Neural cell (in vitro differentiated cells): ENCODE measurements around the gene METRN.

Source experiments
- EP300 ChIP-seq: fragments of 450-650 bp; conservative IDR thresholded peaks from 2 replicates; pipeline ENCODE4 v1.6.1; 2014; ENCODE audit warnings: antibody characterized with exemption, mild to moderate bottlenecking, moderate library complexity; ENCODE audit not compliant: poor library complexity, severe bottlenecking
- EZH2 ChIP-seq: fragments of 200-600, 300-800 bp; shearing (Covaris generic), sonication (generic); IDR thresholded peaks from 2 replicates; pipeline ENCODE4 v1.6.1; 2014; ENCODE audit warnings: antibody characterized with exemption, low read length, borderline replicate concordance, mild to moderate bottlenecking; ENCODE audit not compliant: insufficient read depth, poor library complexity, severe bottlenecking
- MXI1 ChIP-seq: fragments of 450-650 bp; conservative IDR thresholded peaks from 2 replicates; pipeline ENCODE4 v1.6.1; 2014; ENCODE audit warnings: antibody characterized with exemption, mild to moderate bottlenecking; ENCODE audit not compliant: poor library complexity, severe bottlenecking
- POLR2AphosphoS5 ChIP-seq: IDR thresholded peaks from 2 replicates; pipeline ENCODE4 v1.6.1; 2012
- RAD21 ChIP-seq: fragments of 450-650 bp; conservative IDR thresholded peaks from 2 replicates; pipeline ENCODE4 v1.6.1; 2014; ENCODE audit warnings: antibody characterized with exemption, mild to moderate bottlenecking, moderate library complexity
- SMC3 ChIP-seq: fragments of 450-650 bp; conservative IDR thresholded peaks from 2 replicates; pipeline ENCODE4 v1.6.1; 2014; ENCODE audit warnings: antibody characterized with exemption, mild to moderate bottlenecking, moderate library complexity; ENCODE audit not compliant: poor library complexity
- TAF1 ChIP-seq: IDR thresholded peaks from 2 replicates; pipeline ENCODE4 v1.6.1; 2012; ENCODE audit warnings: low read depth
- TF ChIP-seq, protein P1 (sequence below): fragments of 450-650 bp; IDR thresholded peaks from 2 replicates; pipeline ENCODE4 v1.5.1; 2014; ENCODE audit warnings: antibody characterized with exemption, mild to moderate bottlenecking, moderate library complexity; ENCODE audit not compliant: poor library complexity, severe bottlenecking
- TF ChIP-seq, protein P2 (sequence below): IDR thresholded peaks from 2 replicates; pipeline ENCODE4 v1.6.1; 2012; ENCODE audit warnings: borderline replicate concordance

DNA sequence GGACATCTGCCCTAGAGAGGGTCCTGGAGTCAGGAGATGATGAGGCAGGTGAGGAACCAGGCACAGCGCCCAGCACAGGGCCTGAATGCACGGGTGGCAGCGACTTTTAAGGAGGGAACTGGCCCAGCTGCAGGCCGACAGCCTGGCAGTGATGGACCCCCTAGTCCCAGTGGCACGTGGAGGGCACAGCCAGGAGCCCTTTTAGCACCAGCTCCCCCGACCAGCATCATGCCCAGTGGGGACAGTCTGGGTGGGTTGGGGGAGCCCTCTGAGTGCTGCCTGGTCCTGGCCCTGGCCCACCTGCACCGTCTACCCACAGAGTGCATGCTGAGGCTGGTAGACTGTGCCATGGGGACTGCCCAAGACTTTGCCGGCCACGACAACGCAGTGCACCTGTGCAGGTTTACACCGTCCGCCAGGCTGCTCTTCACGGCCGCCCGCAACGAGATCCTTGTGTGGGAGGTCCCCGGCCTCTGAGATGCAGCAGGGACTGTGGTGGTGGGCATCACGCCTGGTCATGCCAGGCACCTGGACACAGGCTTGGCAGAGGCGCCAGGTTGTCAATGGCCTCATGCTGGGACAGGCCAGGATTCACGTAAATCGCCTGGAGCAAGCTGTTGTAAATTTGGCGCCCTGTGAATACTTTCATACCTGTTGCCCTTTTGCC is 47.7 kb upstream of the METRN start:
- no peak for TF ChIP-seq EP300
- TF ChIP-seq, protein P1, sequence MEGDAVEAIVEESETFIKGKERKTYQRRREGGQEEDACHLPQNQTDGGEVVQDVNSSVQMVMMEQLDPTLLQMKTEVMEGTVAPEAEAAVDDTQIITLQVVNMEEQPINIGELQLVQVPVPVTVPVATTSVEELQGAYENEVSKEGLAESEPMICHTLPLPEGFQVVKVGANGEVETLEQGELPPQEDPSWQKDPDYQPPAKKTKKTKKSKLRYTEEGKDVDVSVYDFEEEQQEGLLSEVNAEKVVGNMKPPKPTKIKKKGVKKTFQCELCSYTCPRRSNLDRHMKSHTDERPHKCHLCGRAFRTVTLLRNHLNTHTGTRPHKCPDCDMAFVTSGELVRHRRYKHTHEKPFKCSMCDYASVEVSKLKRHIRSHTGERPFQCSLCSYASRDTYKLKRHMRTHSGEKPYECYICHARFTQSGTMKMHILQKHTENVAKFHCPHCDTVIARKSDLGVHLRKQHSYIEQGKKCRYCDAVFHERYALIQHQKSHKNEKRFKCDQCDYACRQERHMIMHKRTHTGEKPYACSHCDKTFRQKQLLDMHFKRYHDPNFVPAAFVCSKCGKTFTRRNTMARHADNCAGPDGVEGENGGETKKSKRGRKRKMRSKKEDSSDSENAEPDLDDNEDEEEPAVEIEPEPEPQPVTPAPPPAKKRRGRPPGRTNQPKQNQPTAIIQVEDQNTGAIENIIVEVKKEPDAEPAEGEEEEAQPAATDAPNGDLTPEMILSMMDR: no peak
- TF ChIP-seq EZH2: no peak
- TF ChIP-seq, protein P2, sequence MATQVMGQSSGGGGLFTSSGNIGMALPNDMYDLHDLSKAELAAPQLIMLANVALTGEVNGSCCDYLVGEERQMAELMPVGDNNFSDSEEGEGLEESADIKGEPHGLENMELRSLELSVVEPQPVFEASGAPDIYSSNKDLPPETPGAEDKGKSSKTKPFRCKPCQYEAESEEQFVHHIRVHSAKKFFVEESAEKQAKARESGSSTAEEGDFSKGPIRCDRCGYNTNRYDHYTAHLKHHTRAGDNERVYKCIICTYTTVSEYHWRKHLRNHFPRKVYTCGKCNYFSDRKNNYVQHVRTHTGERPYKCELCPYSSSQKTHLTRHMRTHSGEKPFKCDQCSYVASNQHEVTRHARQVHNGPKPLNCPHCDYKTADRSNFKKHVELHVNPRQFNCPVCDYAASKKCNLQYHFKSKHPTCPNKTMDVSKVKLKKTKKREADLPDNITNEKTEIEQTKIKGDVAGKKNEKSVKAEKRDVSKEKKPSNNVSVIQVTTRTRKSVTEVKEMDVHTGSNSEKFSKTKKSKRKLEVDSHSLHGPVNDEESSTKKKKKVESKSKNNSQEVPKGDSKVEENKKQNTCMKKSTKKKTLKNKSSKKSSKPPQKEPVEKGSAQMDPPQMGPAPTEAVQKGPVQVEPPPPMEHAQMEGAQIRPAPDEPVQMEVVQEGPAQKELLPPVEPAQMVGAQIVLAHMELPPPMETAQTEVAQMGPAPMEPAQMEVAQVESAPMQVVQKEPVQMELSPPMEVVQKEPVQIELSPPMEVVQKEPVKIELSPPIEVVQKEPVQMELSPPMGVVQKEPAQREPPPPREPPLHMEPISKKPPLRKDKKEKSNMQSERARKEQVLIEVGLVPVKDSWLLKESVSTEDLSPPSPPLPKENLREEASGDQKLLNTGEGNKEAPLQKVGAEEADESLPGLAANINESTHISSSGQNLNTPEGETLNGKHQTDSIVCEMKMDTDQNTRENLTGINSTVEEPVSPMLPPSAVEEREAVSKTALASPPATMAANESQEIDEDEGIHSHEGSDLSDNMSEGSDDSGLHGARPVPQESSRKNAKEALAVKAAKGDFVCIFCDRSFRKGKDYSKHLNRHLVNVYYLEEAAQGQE: no peak
- no peak for TF ChIP-seq MXI1
- TF ChIP-seq RAD21: no peak
- no peak for TF ChIP-seq SMC3
- no peak for TF ChIP-seq TAF1
- no peak for TF ChIP-seq POLR2AphosphoS5
